Hepatocyte (in vitro differentiated cells): ENCODE data around the gene SMPX. TPM values are rescaled to one million over a fixed set of nuclear protein-coding genes. Genes with fewer than 3 reads are reported as not detected.

Experiments
- DNase-seq: peaks from one replicate; pipeline ENCODE4 v3.0.0-alpha.2; 2016; ENCODE audit warnings: low spot score
- H2AFZ ChIP-seq: fragments of 200-600 bp; sonication (generic); 2 replicates; pipeline ENCODE4 v1.6.0; 2016; ENCODE audit warnings: antibody characterized with exemption, mild to moderate bottlenecking
- H3K27ac ChIP-seq: fragments of 200-600 bp; sonication (generic); 2 replicates; pipeline ENCODE4 v1.5.1; 2016; ENCODE audit warnings: mild to moderate bottlenecking
- H3K27me3 ChIP-seq: fragments of 200-600 bp; sonication (generic); 2 replicates; pipeline ENCODE4 v1.6.1; 2016
- H3K36me3 ChIP-seq: fragments of 200-600 bp; sonication (generic); replicated peaks from 2 replicates; pipeline ENCODE4 v1.5.1; 2016; ENCODE audit warnings: low read depth; ENCODE audit not compliant: insufficient read depth
- H3K4me1 ChIP-seq: fragments of 200-600 bp; sonication (generic); 2 replicates; pipeline ENCODE4 v1.5.1; 2016; ENCODE audit warnings: mild to moderate bottlenecking, moderate library complexity; ENCODE audit not compliant: insufficient read depth
- H3K4me2 ChIP-seq: fragments of 200-600 bp; sonication (generic); 2 replicates; pipeline ENCODE4 v1.6.0; 2016
- H3K4me3 ChIP-seq: fragments of 200-600 bp; sonication (generic); 2 replicates; pipeline ENCODE4 v1.5.1; 2016; ENCODE audit warnings: mild to moderate bottlenecking
- H3K79me2 ChIP-seq: fragments of 200-600 bp; sonication (generic); 2 replicates; pipeline ENCODE4 v1.6.0; 2017; ENCODE audit warnings: mild to moderate bottlenecking
- H3K9me2 ChIP-seq: fragments of 200-600 bp; sonication (generic); replicated peaks from 2 replicates; pipeline ENCODE4 v1.6.0; 2017; ENCODE audit warnings: mild to moderate bottlenecking; ENCODE audit not compliant: insufficient read depth
- H3K9me3 ChIP-seq: fragments of 200-600 bp; sonication (generic); 2 replicates; pipeline ENCODE4 v1.5.1; 2016; ENCODE audit warnings: low read depth, mild to moderate bottlenecking
- H4K20me1 ChIP-seq: fragments of 200-600 bp; sonication (generic); 2 replicates; pipeline ENCODE4 v1.6.0; 2016; ENCODE audit warnings: mild to moderate bottlenecking; ENCODE audit not compliant: insufficient read depth, poor library complexity, severe bottlenecking
- CTCF ChIP-seq: fragments of 200-600 bp; sonication (generic); IDR thresholded peaks from 2 replicates; pipeline ENCODE4 v1.5.1; 2016; ENCODE audit warnings: antibody characterized with exemption, mild to moderate bottlenecking; ENCODE audit not compliant: poor library complexity
- EZH2 ChIP-seq: fragments of 200-600 bp; sonication (generic); IDR thresholded peaks from 2 replicates; pipeline ENCODE4 v1.6.1; 2016; ENCODE audit warnings: antibody characterized with exemption, mild to moderate bottlenecking, borderline replicate concordance
- EZH2phosphoT487 ChIP-seq: fragments of 200-600 bp; sonication (generic); IDR thresholded peaks from one replicate; pipeline ENCODE4 v1.6.1; 2018; ENCODE audit warnings: antibody characterized with exemption, mild to moderate bottlenecking, low read depth, moderate library complexity; ENCODE audit not compliant: unreplicated experiment, severe bottlenecking
- WGBS: methylation state at CpG from one replicate; pipeline ENCODE4 v1.1.6; 2016; ENCODE audit warnings: low lambda C conversion rate; ENCODE audit errors: missing lambda C conversion rate; 5-methylcytosine and 5-hydroxymethylcytosine counted together
- polyA plus RNA-seq: library from polyadenylated mRNA; unstranded; fragments of >200 nt; fragmentation: Nextera tagmentation; extraction: Ambion mirVana; gene quantifications from 2 replicates; pipeline ENCODE4 v1.2.1, GENCODE V29; 2016
- total RNA-seq: library from RNA; depleted of rRNA; stranded (reverse); fragments of >200 nt; gene quantifications from 2 replicates; pipeline ENCODE4 v1.2.3, GENCODE V29; 2014

The SMPX gene
- total and polyA plus RNA-seq, 2 experiments from 2014 or later, result 1.4 to 3.0 TPM

GRCh38 chrX:21691512-21692018 is 66.4 kb downstream of the SMPX start:
- no peak for DNase-seq
- no peaks in the 10 kb centered on the region for H3K4me1 ChIP-seq
- TF ChIP-seq CTCF (no peak), EZH2 (no peak), EZH2phosphoT487 (no peak)
- no peaks in the 10 kb centered on the region for H4K20me1 ChIP-seq
- H3K4me2 ChIP-seq, result no peak overlapping the region
- 75% methylated on average over 3 of the region's 3 CpGs for whole genome bisulfite sequencing
- H3K36me3 ChIP-seq, result no peaks in the 10 kb centered on the region
- no peaks in the 10 kb centered on the region for H3K79me2 ChIP-seq
- H3K9me2 ChIP-seq, result no peaks in the 10 kb centered on the region
- no peaks in the 10 kb centered on the region for H3K27me3 ChIP-seq
- H2AFZ ChIP-seq, result no peak overlapping the region
- no peaks in the 10 kb centered on the region for H3K9me3 ChIP-seq
- no peak overlapping the region for H3K27ac ChIP-seq
- no peak overlapping the region for H3K4me3 ChIP-seq

- Histone ChIP-seq H3K27me3 (no peaks in the 10 kb centered on the region), H4K20me1 (no peaks in the 10 kb centered on the region), H3K27ac (no peak overlapping the region), H3K4me3 (no peak overlapping the region), H2AFZ (no peak overlapping the region), H3K4me2 (no peak overlapping the region), H3K79me2 (no peaks in the 10 kb centered on the region), H3K36me3 (no peaks in the 10 kb centered on the region), H3K4me1 (no peaks in the 10 kb centered on the region), H3K9me3 (no peaks in the 10 kb centered on the region), H3K9me2 (no peaks in the 10 kb centered on the region)
- DNase-seq, result no peak
- no peak for TF ChIP-seq EZH2
- TF ChIP-seq EZH2phosphoT487, result no peak
- WGBS, result 65% methylated on average over 1 of the region's 1 CpG
These were observed 74.0 kb downstream of the SMPX start for GRCh38 chrX:21683941-21684340.

- Histone ChIP-seq H4K20me1 (no peaks in the 10 kb centered on the region), H3K79me2 (no peaks in the 10 kb centered on the region), H3K4me2 (no peak overlapping the region), H3K36me3 (no peaks in the 10 kb centered on the region), H3K27me3 (no peaks in the 10 kb centered on the region), H3K4me1 (no peaks in the 10 kb centered on the region), H3K4me3 (no peak overlapping the region), H2AFZ (no peak overlapping the region), H3K9me3 (no peaks in the 10 kb centered on the region), H3K27ac (no peak overlapping the region), H3K9me2 (no peaks in the 10 kb centered on the region)
- 47% methylated on average over 4 of the region's 4 CpGs for WGBS
- TF ChIP-seq EZH2phosphoT487 (no peak), EZH2 (no peak), CTCF (no peak)
- DNase-seq, result no peak
These were observed 79.8 kb downstream of the SMPX start for GRCh38 chrX:21678048-21678612.

GRCh38 chrX:21675931-21676330 is 82.0 kb downstream of the SMPX start:
- no peaks in the 10 kb centered on the region for H3K36me3 ChIP-seq
- H3K27me3 ChIP-seq, result no peaks in the 10 kb centered on the region
- H3K79me2 ChIP-seq, result no peaks in the 10 kb centered on the region
- 60% methylated on average over 2 of the region's 2 CpGs for whole genome bisulfite sequencing
- H3K4me3 ChIP-seq, result no peak overlapping the region
- H3K9me3 ChIP-seq, result no peaks in the 10 kb centered on the region
- H3K4me1 ChIP-seq, result no peaks in the 10 kb centered on the region
- H3K4me2 ChIP-seq, result no peak overlapping the region
- no peaks in the 10 kb centered on the region for H4K20me1 ChIP-seq
- no peak for TF ChIP-seq EZH2phosphoT487
- TF ChIP-seq CTCF, result no peak
- TF ChIP-seq EZH2, result no peak
- H2AFZ ChIP-seq, result no peak overlapping the region
- H3K27ac ChIP-seq, result no peak overlapping the region
- H3K9me2 ChIP-seq, result no peaks in the 10 kb centered on the region
- DNase-seq, result no peak
